Osteoblast (primary cell): ENCODE measurements around the gene CPXM2. TPM values are rescaled to one million over a fixed set of nuclear protein-coding genes. Genes with fewer than 3 reads are reported as not detected.

Experiments
- DNase-seq: peaks from one replicate; pipeline ENCODE4 v3.0.0; 2011; ENCODE audit warnings: low spot score, mixed read lengths; ENCODE audit not compliant: insufficient read length; ENCODE audit errors: missing footprints
- H2AFZ ChIP-seq: 2 replicates; pipeline ENCODE4 v1.6.0; 2011; ENCODE audit warnings: mild to moderate bottlenecking, low read length
- H3K27ac ChIP-seq: 2 replicates; pipeline ENCODE4 v1.5.1; 2011; ENCODE audit warnings: mild to moderate bottlenecking, low read depth, low read length, moderate library complexity
- H3K27me3 ChIP-seq: 2 replicates; pipeline ENCODE4 v1.6.0; 2012; ENCODE audit warnings: mild to moderate bottlenecking, control low read depth, inconsistent platforms, low read length, moderate library complexity; ENCODE audit not compliant: insufficient read depth
- H3K36me3 ChIP-seq: 2 replicates; pipeline ENCODE4 v1.5.1; 2011; ENCODE audit warnings: mild to moderate bottlenecking, low read length, control low read depth, moderate library complexity; ENCODE audit not compliant: insufficient read depth
- H3K4me1 ChIP-seq: 2 replicates; pipeline ENCODE4 v1.5.1; 2011; ENCODE audit warnings: mild to moderate bottlenecking, low read length, control low read depth, moderate library complexity; ENCODE audit not compliant: insufficient read depth
- H3K4me2 ChIP-seq: 2 replicates; pipeline ENCODE4 v1.6.0; 2011; ENCODE audit warnings: mild to moderate bottlenecking, low read length; ENCODE audit not compliant: insufficient read depth
- H3K4me3 ChIP-seq: fragments of 200-600 bp; sonication (generic); 3 replicates; pipeline ENCODE4 v1.5.1; 2012; ENCODE audit warnings: mild to moderate bottlenecking, low read length, inconsistent platforms; ENCODE audit not compliant: insufficient read depth
- H3K79me2 ChIP-seq: 2 replicates; pipeline ENCODE4 v1.6.0; 2012; ENCODE audit warnings: mild to moderate bottlenecking, low read length, control low read depth, inconsistent platforms; ENCODE audit not compliant: insufficient read depth
- H3K9me3 ChIP-seq: 2 replicates; pipeline ENCODE4 v1.5.1; 2011; ENCODE audit warnings: low read depth, low read length, control low read depth
- H4K20me1 ChIP-seq: 2 replicates; pipeline ENCODE4 v1.6.0; 2012; ENCODE audit warnings: mild to moderate bottlenecking, low read length, control low read depth; ENCODE audit not compliant: insufficient read depth
- total RNA-seq: library from RNA; depleted of rRNA; stranded (reverse); fragments of >200 nt; gene quantifications from 2 replicates; pipeline ENCODE4 v1.2.3, GENCODE V29; 2012
- TF ChIP-seq, protein P1 (sequence below): IDR thresholded peaks from 2 replicates; pipeline ENCODE4 v1.5.1; 2011; ENCODE audit warnings: mild to moderate bottlenecking, low read depth, low read length, moderate library complexity; ENCODE audit errors: extremely low read depth

CPXM2 gene
- total RNA-seq, 1 donor, result 0.36 TPM

- Histone ChIP-seq H3K27me3 (no peaks in the 10 kb centered on the region), H2AFZ (no peak overlapping the region), H3K36me3 (no peaks in the 10 kb centered on the region), H4K20me1 (no peaks in the 10 kb centered on the region), H3K79me2 (no peaks in the 10 kb centered on the region), H3K27ac (no peak overlapping the region), H3K4me2 (no peak overlapping the region), H3K9me3 (no peaks in the 10 kb centered on the region), H3K4me1 (no peaks in the 10 kb centered on the region), H3K4me3 (no peak overlapping the region)
- TF ChIP-seq, protein P1, sequence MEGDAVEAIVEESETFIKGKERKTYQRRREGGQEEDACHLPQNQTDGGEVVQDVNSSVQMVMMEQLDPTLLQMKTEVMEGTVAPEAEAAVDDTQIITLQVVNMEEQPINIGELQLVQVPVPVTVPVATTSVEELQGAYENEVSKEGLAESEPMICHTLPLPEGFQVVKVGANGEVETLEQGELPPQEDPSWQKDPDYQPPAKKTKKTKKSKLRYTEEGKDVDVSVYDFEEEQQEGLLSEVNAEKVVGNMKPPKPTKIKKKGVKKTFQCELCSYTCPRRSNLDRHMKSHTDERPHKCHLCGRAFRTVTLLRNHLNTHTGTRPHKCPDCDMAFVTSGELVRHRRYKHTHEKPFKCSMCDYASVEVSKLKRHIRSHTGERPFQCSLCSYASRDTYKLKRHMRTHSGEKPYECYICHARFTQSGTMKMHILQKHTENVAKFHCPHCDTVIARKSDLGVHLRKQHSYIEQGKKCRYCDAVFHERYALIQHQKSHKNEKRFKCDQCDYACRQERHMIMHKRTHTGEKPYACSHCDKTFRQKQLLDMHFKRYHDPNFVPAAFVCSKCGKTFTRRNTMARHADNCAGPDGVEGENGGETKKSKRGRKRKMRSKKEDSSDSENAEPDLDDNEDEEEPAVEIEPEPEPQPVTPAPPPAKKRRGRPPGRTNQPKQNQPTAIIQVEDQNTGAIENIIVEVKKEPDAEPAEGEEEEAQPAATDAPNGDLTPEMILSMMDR, result no peak
- no peak for DNase-seq
Observed at GRCh38 chr10:123757853-123758252, 133.8 kb downstream of the CPXM2 start.

DNA sequence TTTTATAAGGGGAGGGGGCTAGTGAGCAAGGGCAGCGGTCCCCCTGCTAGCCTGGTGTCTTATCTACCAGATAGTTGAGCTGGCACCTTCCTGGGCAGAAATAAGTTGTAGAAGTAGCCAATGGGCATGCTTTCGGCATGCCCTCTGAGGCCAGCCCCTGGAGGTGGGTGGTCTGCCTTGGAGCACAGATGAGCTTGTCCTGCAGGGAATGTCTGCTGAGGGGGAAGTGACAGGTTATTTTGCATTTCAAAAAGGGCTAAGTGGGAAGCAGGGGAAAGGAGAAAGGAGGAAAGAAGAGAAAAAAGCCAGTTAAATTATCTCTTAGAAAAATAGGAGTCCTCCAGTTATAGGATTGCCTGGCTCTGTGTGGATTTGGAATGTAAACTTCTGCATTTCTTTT lies 136.5 kb downstream of the CPXM2 start:
- Histone ChIP-seq H3K36me3 (no peaks in the 10 kb centered on the region), H3K79me2 (no peaks in the 10 kb centered on the region), H3K4me1 (no peaks in the 10 kb centered on the region), H2AFZ (no peak overlapping the region), H3K4me3 (no peak overlapping the region), H3K4me2 (no peak overlapping the region), H3K27ac (no peak overlapping the region), H4K20me1 (no peaks in the 10 kb centered on the region), H3K9me3 (no peaks in the 10 kb centered on the region), H3K27me3 (no peaks in the 10 kb centered on the region)
- TF ChIP-seq, protein P1, result no peak
- DNase-seq, result no peak

DNA sequence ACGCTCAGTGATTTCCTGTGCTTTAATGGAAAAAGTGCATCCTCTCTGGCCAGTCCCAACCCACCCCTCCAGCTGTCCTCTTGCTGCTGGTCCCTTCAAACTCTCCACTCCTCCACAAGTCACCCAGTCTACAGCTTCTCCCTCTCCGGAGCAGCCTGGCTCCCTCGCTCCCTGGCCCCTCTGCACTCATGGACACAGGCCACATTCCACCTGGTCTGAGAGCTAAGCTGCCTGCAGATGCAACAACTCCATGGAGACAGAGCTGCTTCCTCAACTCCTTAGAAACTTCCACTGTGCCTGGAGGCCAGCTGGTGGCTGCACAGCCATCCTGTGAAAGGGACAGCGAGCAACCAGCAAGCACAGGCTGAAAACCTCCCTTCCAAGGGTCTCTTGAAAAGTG lies 137.5 kb downstream of the CPXM2 start:
- Histone ChIP-seq H3K36me3 (no peaks in the 10 kb centered on the region), H3K27ac (no peak overlapping the region), H3K27me3 (no peaks in the 10 kb centered on the region), H3K9me3 (no peaks in the 10 kb centered on the region), H3K4me1 (no peaks in the 10 kb centered on the region), H3K79me2 (no peaks in the 10 kb centered on the region), H3K4me2 (no peak overlapping the region), H2AFZ (no peak overlapping the region), H3K4me3 (no peak overlapping the region), H4K20me1 (no peaks in the 10 kb centered on the region)
- TF ChIP-seq, protein P1, result no peak
- no peak for DNase-seq

DNA sequence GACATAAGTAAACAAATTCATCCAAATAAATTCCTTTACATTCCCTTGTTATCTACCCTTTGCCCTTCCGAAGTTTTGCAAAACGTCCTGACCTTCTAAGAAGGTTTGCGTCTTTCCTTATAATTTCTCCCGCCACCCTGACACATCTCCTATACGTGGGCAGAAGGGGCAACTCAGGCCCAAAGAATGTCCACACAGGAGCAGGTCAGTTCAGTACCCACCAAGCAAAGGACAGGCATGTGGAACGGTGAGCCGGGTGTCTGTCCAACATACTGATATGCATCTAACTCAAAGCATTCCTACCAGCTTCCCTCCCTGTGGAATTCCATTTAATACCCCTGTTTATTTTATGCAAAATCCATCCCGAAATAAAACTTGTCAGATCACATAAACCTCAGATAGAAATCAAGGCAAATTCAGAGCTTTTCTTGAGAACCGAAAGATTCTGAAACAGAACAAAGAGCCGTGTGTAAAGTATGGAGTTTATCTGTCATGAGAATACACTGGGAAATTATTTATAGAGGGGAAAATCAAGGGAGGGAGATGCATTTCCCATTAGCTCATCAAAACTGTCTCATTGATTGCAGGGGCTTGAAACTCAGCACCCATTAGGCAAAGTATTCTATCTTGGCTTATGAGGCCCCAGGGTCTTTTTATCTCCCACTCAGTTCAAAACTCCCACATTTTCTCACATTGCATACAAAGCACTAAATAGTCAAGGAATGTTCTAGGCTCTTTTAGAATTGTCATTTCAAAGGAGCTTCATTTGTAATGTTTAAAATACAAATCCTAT lies 140.1 kb downstream of the CPXM2 start:
- TF ChIP-seq, protein P1, result no peak
- Histone ChIP-seq H3K79me2 (no peaks in the 10 kb centered on the region), H3K36me3 (no peaks in the 10 kb centered on the region), H2AFZ (no peak overlapping the region), H3K27ac (no peak overlapping the region), H3K4me1 (no peaks in the 10 kb centered on the region), H3K4me3 (no peak overlapping the region), H3K27me3 (no peaks in the 10 kb centered on the region), H3K4me2 (no peak overlapping the region), H3K9me3 (no peaks in the 10 kb centered on the region), H4K20me1 (no peaks in the 10 kb centered on the region)
- no peak for DNase-seq
